ENCODE measurements around the gene CDX1. TPM values are rescaled to one million over a fixed set of nuclear protein-coding genes. Genes with fewer than 3 reads are reported as not detected.

Gene CDX1
- total RNA-seq, 1 experiment from 2014 or later = 0.22 TPM

GRCh38 chr5:150159741-150160179, 6.8 kb upstream of the CDX1 start:
- Histone ChIP-seq H3K9ac (ENCODE audit: extremely low read depth, insufficient read length, low read length) (no peak overlapping the region), H2AK5ac (ENCODE audit: insufficient read length, low read length) (no peak overlapping the region), H3K23me2 (ENCODE audit: insufficient read length, low read depth, low read length, poor library complexity, severe bottlenecking) (peaks cover 5% of the 10 kb centered on the region), H3K14ac (ENCODE audit: insufficient read depth, low read length) (no peak overlapping the region), H3K27ac (ENCODE audit: insufficient read length, low read depth, low read length) (no peak overlapping the region), H3K4me2 (ENCODE audit: insufficient read depth, insufficient read length, low read length) (no peak overlapping the region), H3T11ph (ENCODE audit: low read length) (no peak overlapping the region), H3K79me1 (ENCODE audit: insufficient read depth, low read depth, low read length, poor library complexity, severe bottlenecking) (no peaks in the 10 kb centered on the region), H2BK20ac (ENCODE audit: low read depth, low read length, poor library complexity, severe bottlenecking) (no peak overlapping the region), H2BK5ac (ENCODE audit: insufficient read length, low read length) (no peak overlapping the region), H4K91ac (ENCODE audit: insufficient read length, low read depth, low read length) (no peak overlapping the region), H3K4ac (ENCODE audit: low read depth, low read length) (no peak overlapping the region), H2BK15ac (ENCODE audit: low read depth, low read length) (no peak overlapping the region), H4K8ac (replicated peaks; ENCODE audit: insufficient read length, low read depth, low read length) (no peak overlapping the region), H4K20me1 (ENCODE audit: control insufficient read depth, insufficient read depth, insufficient read length) (no peaks in the 10 kb centered on the region), H4K5ac (ENCODE audit: insufficient read length, low read depth, low read length) (no peak overlapping the region), H3K27me3 (ENCODE audit: insufficient read depth, low read length) (peaks cover 4% of the 10 kb centered on the region; the same call in 1 of the 2 replicates), H3K9me3 (ENCODE audit: control insufficient read depth, low read depth, low read length) (no peaks in the 10 kb centered on the region), H2BK120ac (ENCODE audit: low read depth, low read length, poor library complexity, severe bottlenecking) (no peak overlapping the region), H3K56ac (ENCODE audit: insufficient read length, low read depth, low read length) (no peak overlapping the region), H2AFZ (ENCODE audit: low read length) (no peak overlapping the region), H2BK12ac (ENCODE audit: insufficient read length, low read depth, low read length) (no peak overlapping the region), H3K79me2 (ENCODE audit: insufficient read depth, low read length) (no peaks in the 10 kb centered on the region), H3K23ac (ENCODE audit: insufficient read length, low read depth, low read length) (no peak overlapping the region), H3K4me1 (ENCODE audit: insufficient read depth, low read length) (peaks cover 4% of the 10 kb centered on the region), H3K18ac (ENCODE audit: insufficient read length, low read depth, low read length) (no peak overlapping the region)
- TF ChIP-seq CTCF (conservative IDR thresholded peaks at IDR 0.05) = no peak
- peaks cover 58% of the 10 kb centered on the region for H3K27me3 Mint-ChIP-seq (ENCODE audit: low read depth)
- DNase-seq = no peak
- H3K4me3 Mint-ChIP-seq = no peak overlapping the region
- no peak overlapping the region for H3K27ac Mint-ChIP-seq
- no peaks in the 10 kb centered on the region; a peak in 1 of 7 replicates for H3K36me3 Mint-ChIP-seq (ENCODE audit: insufficient read depth in 1 of 3, low read depth in 3 of 3)
- H3K4me1 Mint-ChIP-seq = peaks cover 19 to 32% of the 10 kb centered on the region in 2 experiments
- no peaks in the 10 kb centered on the region; a peak in 2 of 5 replicates for H3K9me3 Mint-ChIP-seq
- no CpG with 5 or more reads among the region's 9 CpGs for WGBS (ENCODE audit: extremely low coverage, insufficient read length, low lambda C conversion rate)

Measured in H9 (cell line).